GM12891 (cell line): ENCODE results near the gene SEBOX.

ENCODE experiments used
- POLR2A ChIP-seq: IDR thresholded peaks from 2 replicates; pipeline ENCODE4 v1.6.1; 2011; ENCODE audit warnings: low read depth, low read length, control low read depth
- POLR2AphosphoS5 ChIP-seq: IDR thresholded peaks from 2 replicates; pipeline ENCODE4 v1.6.1; 2011; ENCODE audit warnings: low read depth, low read length, control low read depth
- SPI1 ChIP-seq: IDR thresholded peaks from 2 replicates; pipeline ENCODE4 v1.6.1; 2011; ENCODE audit warnings: low read depth, low read length, control low read depth
- TAF1 ChIP-seq: IDR thresholded peaks from 2 replicates; pipeline ENCODE4 v1.6.1; 2011; ENCODE audit warnings: low read depth, low read length, control low read depth

GRCh38 chr17:28315846-28316705 lies 48.9 kb downstream of the SEBOX start:
- TF ChIP-seq POLR2AphosphoS5 (no peak), POLR2A (no peak), SPI1 (no peak), TAF1 (no peak)
